ENCODE results near the gene CACNA2D4. TPM values are rescaled to one million over a fixed set of nuclear protein-coding genes. Genes with fewer than 3 reads are reported as not detected.

CACNA2D4 gene
- total RNA-seq, 1 experiment from 2014 or later = 0.37 TPM

DNA sequence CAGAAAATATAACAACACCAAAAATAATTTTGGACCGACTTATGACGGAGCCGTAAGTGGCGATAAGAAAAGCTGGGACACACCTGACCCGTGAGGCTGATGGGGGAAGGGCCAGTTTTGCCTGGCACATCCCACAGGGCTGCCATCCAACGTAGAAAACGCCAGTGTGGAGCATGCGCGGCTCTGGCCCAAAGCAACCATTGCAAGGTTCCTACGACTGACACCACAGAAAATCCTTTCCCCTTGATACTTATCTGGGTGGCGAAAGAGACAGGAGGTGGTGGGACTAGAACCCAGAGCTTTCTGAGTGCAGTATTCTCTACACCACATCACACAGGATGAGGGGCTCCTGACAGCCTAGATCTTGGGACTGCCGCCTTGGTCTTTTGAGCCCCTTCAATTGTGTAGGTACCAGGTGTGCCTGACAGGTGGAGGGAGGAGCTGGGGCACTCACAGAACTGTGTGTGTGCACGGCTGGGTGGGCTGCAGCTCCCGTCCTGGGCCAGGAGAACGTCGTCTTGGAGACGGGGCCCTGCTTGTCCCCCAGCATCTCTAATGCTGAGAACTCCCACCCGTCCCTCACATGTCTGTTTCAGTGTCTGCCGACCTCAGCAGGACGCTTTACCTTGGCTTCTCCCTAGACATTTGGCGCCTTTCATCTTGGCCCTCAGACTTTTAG is 17.4 kb upstream of the CACNA2D4 start:
- no peaks in the 10 kb centered on the region for H3K9me2 ChIP-seq (replicated peaks; ENCODE audit: insufficient read depth, low read length)
- no peak overlapping the region for H3K27ac ChIP-seq (ENCODE audit: low read length)
- H3K36me3 ChIP-seq (ENCODE audit: insufficient read depth, low read length) = no peaks in the 10 kb centered on the region
- H3K4me1 ChIP-seq (ENCODE audit: low read length) = peaks cover 41% of the 10 kb centered on the region
- H3K27me3 ChIP-seq (ENCODE audit: low read length) = no peaks in the 10 kb centered on the region
- DNase-seq = no peak
- no peaks in the 10 kb centered on the region for H3K79me2 ChIP-seq (ENCODE audit: low read length)
- no peaks in the 10 kb centered on the region for H3K9me3 ChIP-seq (ENCODE audit: low read length)
- H3K4me2 ChIP-seq (ENCODE audit: low read depth, low read length, poor library complexity, severe bottlenecking) = no peak overlapping the region
- no peak overlapping the region for H3K9ac ChIP-seq (ENCODE audit: low read length)
- no peak overlapping the region for H2AFZ ChIP-seq (ENCODE audit: low read length)
- H4K20me1 ChIP-seq (ENCODE audit: insufficient read depth, low read depth, low read length) = no peaks in the 10 kb centered on the region
- H3K4me3 ChIP-seq (ENCODE audit: low read length) = no peak overlapping the region

DNA sequence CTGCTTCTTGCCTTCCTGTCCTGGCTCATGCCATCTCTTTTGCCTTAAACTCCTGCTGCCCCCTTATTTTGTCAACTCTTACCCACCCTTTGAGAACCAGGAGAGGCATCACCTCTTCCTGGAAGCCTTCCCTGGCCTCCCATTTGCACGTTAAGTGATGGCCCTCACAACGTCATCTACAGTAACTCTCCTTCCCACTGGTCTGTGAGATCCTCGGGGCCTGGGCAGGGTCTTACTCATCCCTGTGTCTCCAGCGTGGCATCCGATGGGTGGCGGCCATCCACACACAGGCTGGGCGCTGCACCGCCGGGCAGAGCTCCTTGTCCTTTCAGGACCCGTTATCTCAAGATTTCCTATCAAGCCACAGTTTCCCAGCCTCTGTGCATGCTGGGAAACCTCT is 16.8 kb upstream of the CACNA2D4 start:
- Histone ChIP-seq H3K9ac (ENCODE audit: low read length) (no peak overlapping the region), H3K36me3 (ENCODE audit: insufficient read depth, low read length) (no peaks in the 10 kb centered on the region), H3K4me1 (ENCODE audit: low read length) (peaks cover 47% of the 10 kb centered on the region), H3K4me2 (ENCODE audit: low read depth, low read length, poor library complexity, severe bottlenecking) (no peak overlapping the region), H3K4me3 (ENCODE audit: low read length) (no peak overlapping the region), H3K27me3 (ENCODE audit: low read length) (no peaks in the 10 kb centered on the region), H3K9me3 (ENCODE audit: low read length) (no peaks in the 10 kb centered on the region), H2AFZ (ENCODE audit: low read length) (no peak overlapping the region), H3K79me2 (ENCODE audit: low read length) (no peaks in the 10 kb centered on the region), H4K20me1 (ENCODE audit: insufficient read depth, low read depth, low read length) (no peaks in the 10 kb centered on the region), H3K27ac (ENCODE audit: low read length) (no peak overlapping the region), H3K9me2 (replicated peaks; ENCODE audit: insufficient read depth, low read length) (no peaks in the 10 kb centered on the region)
- DNase-seq = no peak

DNA sequence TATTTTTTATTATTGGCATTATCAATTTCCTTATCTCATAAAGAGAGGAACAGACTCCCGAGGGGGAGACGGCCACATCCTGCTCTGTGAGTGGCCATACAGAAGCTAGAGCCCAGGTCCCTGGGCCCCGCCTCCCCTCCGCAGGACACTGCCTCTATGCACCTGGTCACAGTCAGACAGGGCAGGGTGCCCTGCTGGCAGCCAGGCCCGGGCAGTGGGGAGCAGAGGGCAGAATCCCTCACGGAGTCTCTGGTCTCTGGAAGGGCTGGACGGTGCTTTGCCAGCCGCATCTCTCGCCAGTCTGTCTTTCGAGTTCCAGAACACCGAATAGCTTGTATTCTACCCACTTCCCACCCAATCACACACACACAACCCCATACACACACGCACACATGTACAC is 16.4 kb upstream of the CACNA2D4 start:
- no peak for DNase-seq
- no peak overlapping the region for H2AFZ ChIP-seq (ENCODE audit: low read length)
- H3K9ac ChIP-seq (ENCODE audit: low read length) = no peak overlapping the region
- no peaks in the 10 kb centered on the region for H3K36me3 ChIP-seq (ENCODE audit: insufficient read depth, low read length)
- H3K9me2 ChIP-seq (replicated peaks; ENCODE audit: insufficient read depth, low read length) = no peaks in the 10 kb centered on the region
- H4K20me1 ChIP-seq (ENCODE audit: insufficient read depth, low read depth, low read length) = no peaks in the 10 kb centered on the region
- H3K4me3 ChIP-seq (ENCODE audit: low read length) = no peak overlapping the region
- no peaks in the 10 kb centered on the region for H3K79me2 ChIP-seq (ENCODE audit: low read length)
- no peak overlapping the region for H3K27ac ChIP-seq (ENCODE audit: low read length)
- no peaks in the 10 kb centered on the region for H3K27me3 ChIP-seq (ENCODE audit: low read length)
- no peaks in the 10 kb centered on the region for H3K9me3 ChIP-seq (ENCODE audit: low read length)
- H3K4me2 ChIP-seq (ENCODE audit: low read depth, low read length, poor library complexity, severe bottlenecking) = no peak overlapping the region
- peaks cover 50% of the 10 kb centered on the region for H3K4me1 ChIP-seq (ENCODE audit: low read length)

DNA sequence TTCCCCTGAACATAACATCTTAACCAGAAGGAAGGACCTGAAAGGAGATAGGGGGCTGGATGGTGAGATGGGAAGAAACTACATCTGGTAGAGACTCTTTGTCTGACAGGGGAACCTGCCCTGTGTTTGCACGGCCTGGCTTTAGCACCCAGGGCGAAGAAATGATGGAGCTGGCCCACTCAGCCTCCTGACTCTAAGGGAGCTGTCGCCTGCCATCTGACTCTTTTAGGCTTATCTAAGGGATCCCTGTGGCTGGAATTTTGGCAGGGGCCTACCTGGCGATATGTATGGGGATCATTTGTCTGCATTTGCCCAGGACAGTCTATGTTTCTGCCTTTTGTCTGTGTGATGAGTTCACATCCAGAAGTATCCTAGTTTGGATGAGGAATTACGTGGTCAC is 15.6 kb upstream of the CACNA2D4 start:
- Histone ChIP-seq H3K27me3 (ENCODE audit: low read length) (no peaks in the 10 kb centered on the region), H3K27ac (ENCODE audit: low read length) (peak overlapping the region; percentile 11; the same call in 1 of the 2 replicates), H3K9ac (ENCODE audit: low read length) (peak overlapping the region; percentile 60), H4K20me1 (ENCODE audit: insufficient read depth, low read depth, low read length) (no peaks in the 10 kb centered on the region), H3K4me3 (ENCODE audit: low read length) (peak overlapping the region; percentile 48; the same call in 1 of the 2 replicates), H3K79me2 (ENCODE audit: low read length) (no peaks in the 10 kb centered on the region), H2AFZ (ENCODE audit: low read length) (peak overlapping the region; percentile 39; the same call in 1 of the 2 replicates), H3K4me1 (ENCODE audit: low read length) (peaks cover 54% of the 10 kb centered on the region), H3K9me2 (replicated peaks; ENCODE audit: insufficient read depth, low read length) (no peaks in the 10 kb centered on the region), H3K4me2 (ENCODE audit: low read depth, low read length, poor library complexity, severe bottlenecking) (peak overlapping the region; percentile 67), H3K36me3 (ENCODE audit: insufficient read depth, low read length) (no peaks in the 10 kb centered on the region), H3K9me3 (ENCODE audit: low read length) (no peaks in the 10 kb centered on the region)
- DNase-seq = no peak

DNA sequence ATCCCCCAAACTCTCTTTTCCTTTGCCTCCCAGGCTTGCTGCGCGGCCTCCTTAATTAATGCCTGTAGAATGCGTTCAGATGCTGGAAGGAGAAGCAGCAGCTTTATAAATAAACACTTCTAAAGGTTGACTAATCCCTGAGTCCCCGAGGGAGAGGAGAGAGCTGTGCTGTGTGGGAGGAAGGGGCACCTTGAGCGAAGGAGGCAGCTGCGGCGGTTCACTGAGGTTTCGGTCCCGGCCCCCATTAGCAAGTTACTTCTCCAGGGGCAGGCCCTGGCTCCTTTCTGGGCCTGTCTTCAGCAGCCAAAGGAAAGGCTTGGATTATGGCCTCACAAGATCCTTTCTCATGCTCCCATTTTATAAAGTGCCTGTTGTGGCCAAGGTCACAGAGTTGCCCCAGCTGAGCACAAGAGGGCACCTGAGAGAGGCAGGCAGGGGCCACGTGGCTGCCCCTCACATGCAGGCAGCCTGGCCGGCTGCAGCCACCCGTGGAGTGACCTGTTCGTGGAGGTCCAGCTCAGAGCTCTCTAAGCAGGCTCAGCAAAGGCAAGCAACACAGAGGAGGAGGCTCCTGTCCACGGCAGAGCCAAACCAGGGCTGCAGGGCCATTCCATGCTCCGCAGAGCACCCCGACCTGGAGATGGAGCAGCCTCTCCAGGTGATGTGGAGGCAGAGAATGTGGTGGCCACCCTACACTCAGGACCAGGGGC is 15.0 kb upstream of the CACNA2D4 start:
- H3K9me3 ChIP-seq (ENCODE audit: low read length) = no peaks in the 10 kb centered on the region
- H3K9ac ChIP-seq (ENCODE audit: low read length) = peak overlapping the region; percentile 60
- H3K36me3 ChIP-seq (ENCODE audit: insufficient read depth, low read length) = no peaks in the 10 kb centered on the region
- no peaks in the 10 kb centered on the region for H3K27me3 ChIP-seq (ENCODE audit: low read length)
- peak overlapping the region; percentile 48; the same call in 1 of the 2 replicates for H3K4me3 ChIP-seq (ENCODE audit: low read length)
- no peaks in the 10 kb centered on the region for H3K79me2 ChIP-seq (ENCODE audit: low read length)
- H3K27ac ChIP-seq (ENCODE audit: low read length) = peak overlapping the region; percentile 11; the same call in 1 of the 2 replicates
- H3K4me1 ChIP-seq (ENCODE audit: low read length) = peaks cover 54% of the 10 kb centered on the region
- H3K4me2 ChIP-seq (ENCODE audit: low read depth, low read length, poor library complexity, severe bottlenecking) = peak overlapping the region; percentile 67
- no peaks in the 10 kb centered on the region for H3K9me2 ChIP-seq (replicated peaks; ENCODE audit: insufficient read depth, low read length)
- peak overlapping the region; percentile 39; the same call in 1 of the 2 replicates for H2AFZ ChIP-seq (ENCODE audit: low read length)
- H4K20me1 ChIP-seq (ENCODE audit: insufficient read depth, low read depth, low read length) = no peaks in the 10 kb centered on the region
- DNase-seq = peak; percentile 88

DNA sequence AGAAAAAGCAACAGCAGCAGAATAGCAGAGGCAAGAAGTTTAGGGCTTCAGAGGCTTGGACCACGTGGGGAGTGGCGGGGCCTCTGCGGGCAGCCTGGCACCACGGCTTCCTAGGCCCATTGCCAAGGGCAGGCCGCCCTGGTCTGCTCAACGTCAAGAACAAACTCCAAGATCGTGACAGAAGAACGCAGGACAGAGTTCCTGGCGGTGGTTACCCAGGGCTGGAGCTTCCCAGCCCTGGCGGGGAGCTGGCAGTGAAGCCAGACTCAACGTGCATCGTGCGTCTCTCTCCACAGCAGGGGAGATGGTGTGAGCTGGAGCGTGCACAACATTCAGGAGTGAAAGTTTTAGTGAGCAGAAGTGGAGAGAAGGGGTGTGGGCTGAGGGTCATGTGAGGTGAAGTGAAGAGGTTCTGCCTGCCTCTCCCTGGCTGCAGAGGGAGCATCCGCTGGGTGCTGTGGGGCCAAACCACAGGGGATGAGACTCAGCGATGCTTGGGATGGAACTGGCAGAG is 13.9 kb upstream of the CACNA2D4 start:
- Histone ChIP-seq H3K36me3 (ENCODE audit: insufficient read depth, low read length) (no peaks in the 10 kb centered on the region), H4K20me1 (ENCODE audit: insufficient read depth, low read depth, low read length) (no peaks in the 10 kb centered on the region), H3K9ac (ENCODE audit: low read length) (no peak overlapping the region), H3K4me2 (ENCODE audit: low read depth, low read length, poor library complexity, severe bottlenecking) (peak overlapping the region; percentile 67), H3K27me3 (ENCODE audit: low read length) (no peaks in the 10 kb centered on the region), H3K79me2 (ENCODE audit: low read length) (no peaks in the 10 kb centered on the region), H3K27ac (ENCODE audit: low read length) (no peak overlapping the region), H3K9me2 (replicated peaks; ENCODE audit: insufficient read depth, low read length) (no peaks in the 10 kb centered on the region), H3K4me3 (ENCODE audit: low read length) (no peak overlapping the region), H3K4me1 (ENCODE audit: low read length) (peaks cover 54% of the 10 kb centered on the region), H3K9me3 (ENCODE audit: low read length) (no peaks in the 10 kb centered on the region), H2AFZ (ENCODE audit: low read length) (no peak overlapping the region)
- no peak for DNase-seq

DNA sequence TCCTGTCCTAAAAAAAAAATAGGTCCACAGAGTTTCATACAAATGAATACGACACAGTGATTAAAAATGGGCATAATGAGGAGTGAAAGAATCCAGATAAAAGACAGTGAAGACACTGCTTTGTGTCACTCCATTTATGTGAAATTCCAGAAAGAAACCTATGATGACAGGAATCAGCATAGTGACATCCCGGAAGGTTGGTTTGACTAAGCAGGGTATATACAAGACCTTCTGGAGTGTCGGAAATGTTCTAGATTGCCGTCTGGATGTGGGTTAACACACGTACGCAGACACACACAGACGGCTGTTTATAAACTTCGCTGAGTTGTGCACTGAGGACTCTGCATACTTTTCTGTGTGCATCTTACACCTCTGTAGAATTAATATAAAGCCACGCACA is 13.2 kb upstream of the CACNA2D4 start:
- Histone ChIP-seq H3K4me1 (ENCODE audit: low read length) (peaks cover 54% of the 10 kb centered on the region), H4K20me1 (ENCODE audit: insufficient read depth, low read depth, low read length) (no peaks in the 10 kb centered on the region), H3K27ac (ENCODE audit: low read length) (no peak overlapping the region), H3K27me3 (ENCODE audit: low read length) (no peaks in the 10 kb centered on the region), H3K9me3 (ENCODE audit: low read length) (no peaks in the 10 kb centered on the region), H3K9ac (ENCODE audit: low read length) (no peak overlapping the region), H3K79me2 (ENCODE audit: low read length) (no peaks in the 10 kb centered on the region), H3K4me2 (ENCODE audit: low read depth, low read length, poor library complexity, severe bottlenecking) (no peak overlapping the region), H3K4me3 (ENCODE audit: low read length) (no peak overlapping the region), H3K9me2 (replicated peaks; ENCODE audit: insufficient read depth, low read length) (no peaks in the 10 kb centered on the region), H2AFZ (ENCODE audit: low read length) (no peak overlapping the region), H3K36me3 (ENCODE audit: insufficient read depth, low read length) (no peaks in the 10 kb centered on the region)
- DNase-seq = no peak

DNA sequence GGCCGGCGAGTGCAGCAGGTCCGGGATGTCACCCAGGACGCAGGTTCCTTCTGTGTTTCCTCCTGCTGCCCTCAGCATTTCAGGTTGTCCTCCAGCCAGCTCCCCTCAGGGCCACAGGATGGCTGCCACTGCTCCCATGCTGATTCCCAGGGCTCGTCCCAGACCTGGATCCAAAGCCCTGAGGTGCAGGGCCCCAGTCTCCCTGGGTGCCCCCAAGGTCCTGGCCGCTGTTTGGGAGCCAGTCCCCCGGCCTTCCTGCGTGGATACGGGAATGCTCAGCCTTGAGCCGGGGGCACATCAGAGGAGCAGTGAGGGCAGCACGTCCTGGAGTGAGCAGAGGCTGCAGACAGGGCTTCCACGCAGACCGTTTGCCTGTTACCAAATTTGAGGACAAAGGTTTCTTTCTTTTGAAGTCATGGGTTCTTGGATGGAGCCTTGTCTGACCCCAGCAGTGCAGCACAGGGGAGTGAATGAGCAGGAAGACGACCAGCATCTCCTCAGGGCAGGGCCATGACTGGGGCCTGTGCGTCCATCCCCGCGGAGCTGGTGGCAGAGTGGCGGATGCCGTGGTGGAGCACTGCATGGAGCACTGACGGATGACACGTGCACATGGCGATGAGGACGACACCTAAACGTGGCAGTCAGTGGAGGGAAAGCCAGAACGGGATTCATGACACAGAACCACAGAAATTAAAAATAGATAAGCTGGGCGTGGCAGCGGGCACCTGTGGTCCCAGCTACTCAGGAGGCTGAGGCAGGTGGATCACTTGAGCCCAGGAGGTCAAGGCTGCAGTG is 12.5 kb upstream of the CACNA2D4 start:
- no peaks in the 10 kb centered on the region for H3K9me3 ChIP-seq (ENCODE audit: low read length)
- no peaks in the 10 kb centered on the region for H3K27me3 ChIP-seq (ENCODE audit: low read length)
- no peak for DNase-seq
- H3K9me2 ChIP-seq (replicated peaks; ENCODE audit: insufficient read depth, low read length) = no peaks in the 10 kb centered on the region
- H3K79me2 ChIP-seq (ENCODE audit: low read length) = no peaks in the 10 kb centered on the region
- peaks cover 54% of the 10 kb centered on the region for H3K4me1 ChIP-seq (ENCODE audit: low read length)
- H3K36me3 ChIP-seq (ENCODE audit: insufficient read depth, low read length) = no peaks in the 10 kb centered on the region
- H3K4me2 ChIP-seq (ENCODE audit: low read depth, low read length, poor library complexity, severe bottlenecking) = peak overlapping the region; percentile 43
- no peaks in the 10 kb centered on the region for H4K20me1 ChIP-seq (ENCODE audit: insufficient read depth, low read depth, low read length)
- no peak overlapping the region for H3K4me3 ChIP-seq (ENCODE audit: low read length)
- H3K9ac ChIP-seq (ENCODE audit: low read length) = no peak overlapping the region
- no peak overlapping the region for H2AFZ ChIP-seq (ENCODE audit: low read length)
- H3K27ac ChIP-seq (ENCODE audit: low read length) = no peak overlapping the region
